HG03460 (cell line): Measurements from ENCODE around the gene KRTAP10-12.
"Not testable (repeated sequence)": the region's sequence is repeated elsewhere in the genome, so short reads cannot be mapped to it uniquely, and the experiment has no call there.

ENCODE experiments used
- ATAC-seq: cut with Tn5 transposase; IDR thresholded peaks from one replicate; pipeline ENCODE4 v1.9.1; 2021; ENCODE audit not compliant: unreplicated experiment

The KRTAP10-12 gene, protein sequence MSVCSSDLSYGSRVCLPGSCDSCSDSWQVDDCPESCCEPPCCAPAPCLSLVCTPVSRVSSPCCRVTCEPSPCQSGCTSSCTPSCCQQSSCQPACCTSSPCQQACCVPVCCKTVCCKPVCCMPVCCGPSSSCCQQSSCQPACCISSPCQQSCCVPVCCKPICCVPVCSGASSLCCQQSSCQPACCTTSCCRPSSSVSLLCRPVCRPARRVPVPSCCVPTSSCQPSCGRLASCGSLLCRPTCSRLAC

DNA sequence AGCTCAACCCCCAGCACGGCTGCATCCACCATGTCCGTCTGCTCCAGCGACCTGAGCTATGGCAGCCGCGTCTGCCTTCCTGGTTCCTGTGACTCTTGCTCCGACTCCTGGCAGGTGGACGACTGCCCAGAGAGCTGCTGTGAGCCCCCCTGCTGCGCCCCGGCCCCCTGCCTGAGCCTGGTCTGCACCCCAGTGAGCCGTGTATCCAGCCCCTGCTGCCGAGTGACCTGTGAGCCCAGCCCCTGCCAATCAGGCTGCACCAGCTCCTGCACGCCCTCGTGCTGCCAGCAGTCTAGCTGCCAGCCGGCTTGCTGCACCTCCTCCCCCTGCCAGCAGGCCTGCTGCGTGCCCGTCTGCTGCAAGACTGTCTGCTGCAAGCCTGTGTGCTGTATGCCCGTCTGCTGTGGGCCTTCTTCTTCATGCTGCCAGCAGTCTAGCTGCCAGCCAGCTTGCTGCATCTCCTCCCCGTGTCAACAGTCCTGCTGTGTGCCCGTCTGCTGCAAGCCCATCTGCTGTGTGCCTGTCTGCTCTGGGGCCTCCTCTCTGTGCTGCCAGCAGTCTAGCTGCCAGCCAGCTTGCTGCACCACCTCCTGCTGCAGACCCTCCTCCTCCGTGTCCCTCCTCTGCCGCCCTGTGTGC lies at the start of gene KRTAP10-12:
TSS of gene KRTAP10-12 (plus strand) at position 1 of the 639 bp plus-strand sequence. CDS start at position 31, 30 bp downstream.
- not testable (repeated sequence) for ATAC-seq

DNA sequence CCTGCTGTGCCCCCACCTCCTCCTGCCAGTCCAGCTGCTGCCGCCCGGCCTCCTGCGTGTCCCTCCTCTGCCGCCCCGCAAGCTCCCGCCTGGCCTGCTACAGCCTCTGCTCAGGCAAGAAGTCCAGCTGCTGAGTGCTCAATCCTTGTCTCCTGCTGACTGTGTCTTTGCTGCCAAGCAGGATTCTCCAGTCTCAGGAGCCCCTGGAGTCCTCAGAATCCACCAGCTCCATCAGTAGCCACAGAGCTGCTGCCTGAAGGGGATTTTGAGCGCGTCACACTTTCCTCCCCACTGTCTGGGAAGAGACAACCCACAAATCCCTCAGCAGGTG lies 49.8 kb upstream of the KRTAP10-12 start:
- no peak for ATAC-seq

DNA sequence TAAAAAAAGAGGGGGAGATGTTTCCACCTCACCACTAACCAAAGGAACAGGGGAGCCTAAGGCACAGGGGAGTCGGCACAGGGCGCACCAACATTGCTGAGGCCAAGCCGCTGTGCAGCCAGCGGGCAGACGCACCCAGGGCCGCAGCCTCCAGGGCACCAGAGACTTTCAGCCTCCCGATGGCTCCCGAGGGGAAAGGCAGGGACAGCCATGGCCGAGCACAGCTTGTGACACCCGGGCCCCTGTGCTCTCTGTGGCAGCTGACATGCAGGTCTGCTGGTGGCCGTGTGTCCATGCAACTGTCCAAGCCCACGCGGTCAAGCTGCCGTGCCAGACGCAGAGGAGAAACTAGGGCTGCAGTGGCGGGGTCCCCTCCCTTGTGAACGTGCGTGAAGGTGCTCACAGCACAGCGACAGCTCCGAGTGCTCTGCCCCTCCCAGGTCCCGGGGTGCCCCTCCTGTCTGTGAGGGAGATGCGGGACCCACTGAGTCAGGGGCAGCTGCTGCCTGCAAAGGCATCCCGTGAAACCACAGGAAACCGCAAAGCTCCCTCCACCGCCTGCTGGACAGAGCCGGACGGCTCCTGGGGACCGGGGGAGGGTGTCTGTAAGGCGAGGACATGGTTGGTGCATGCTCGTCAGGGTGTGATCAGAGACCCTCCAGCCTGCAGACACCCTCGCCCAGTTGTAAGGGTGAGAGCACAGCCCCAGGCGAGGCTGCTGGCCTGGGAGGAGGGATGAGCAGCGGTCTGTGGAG lies 48.2 kb upstream of the KRTAP10-12 start:
- no peak for ATAC-seq

DNA sequence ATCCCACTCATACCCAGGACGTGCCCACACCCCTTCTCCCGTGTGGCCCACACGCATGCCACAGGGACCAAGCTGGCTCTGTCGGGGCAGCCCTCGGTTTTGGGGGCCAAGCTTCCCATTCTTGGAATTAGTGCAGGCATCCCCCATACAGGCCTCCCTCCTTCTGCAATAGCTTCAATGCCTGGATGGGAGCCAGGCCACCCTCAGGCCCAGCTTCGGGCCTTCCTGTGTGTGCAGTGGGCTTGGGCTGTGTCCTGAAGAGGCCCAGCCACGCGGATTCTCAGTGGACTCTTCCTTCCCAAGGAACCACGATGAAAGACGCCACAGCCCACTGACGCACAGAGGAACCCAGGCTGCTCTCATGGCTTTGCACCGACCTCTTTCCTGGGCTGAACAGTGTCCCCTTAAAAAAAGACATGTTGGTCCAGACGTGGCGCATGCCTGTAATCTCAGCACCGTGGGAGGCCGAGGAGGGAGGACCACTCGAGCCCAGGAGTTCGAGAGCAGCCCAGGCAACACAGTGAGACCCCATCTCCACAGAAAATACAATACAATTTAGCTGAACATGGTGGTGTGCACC lies 47.4 kb upstream of the KRTAP10-12 start:
- no peak for ATAC-seq

DNA sequence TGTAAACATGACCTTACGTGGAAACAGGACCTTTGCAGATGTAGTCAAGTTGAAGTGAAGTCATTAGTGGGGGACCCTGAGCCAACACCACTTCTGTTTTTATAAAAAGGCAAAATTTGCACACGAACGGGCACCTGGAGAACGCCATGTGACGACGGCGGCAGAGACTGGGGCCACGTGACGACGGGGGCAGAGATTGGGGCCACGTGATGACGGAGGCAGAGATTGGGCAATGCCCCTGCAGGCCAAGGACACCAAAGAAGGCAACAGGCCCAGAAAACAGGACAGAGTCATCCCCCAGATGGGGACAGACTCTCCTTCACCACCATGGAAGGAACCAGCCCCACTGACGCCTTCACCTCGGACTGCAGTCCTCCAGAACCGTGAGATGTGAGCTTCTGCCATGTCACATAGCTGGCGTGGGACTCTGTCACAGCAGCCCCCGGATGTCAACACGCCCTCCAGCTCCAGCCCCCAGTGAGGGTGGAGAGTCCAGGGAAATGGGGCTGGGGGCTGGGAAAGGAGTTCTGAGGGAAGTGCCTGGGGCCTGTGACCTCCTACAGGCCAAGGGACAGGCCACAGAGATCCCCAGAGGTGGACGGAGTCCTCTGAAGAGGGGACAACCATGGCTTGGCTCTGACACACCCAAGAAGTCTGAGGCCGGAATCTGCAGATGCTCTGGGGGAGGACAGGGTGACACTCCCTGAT lies 46.6 kb upstream of the KRTAP10-12 start:
- no peak for ATAC-seq

DNA sequence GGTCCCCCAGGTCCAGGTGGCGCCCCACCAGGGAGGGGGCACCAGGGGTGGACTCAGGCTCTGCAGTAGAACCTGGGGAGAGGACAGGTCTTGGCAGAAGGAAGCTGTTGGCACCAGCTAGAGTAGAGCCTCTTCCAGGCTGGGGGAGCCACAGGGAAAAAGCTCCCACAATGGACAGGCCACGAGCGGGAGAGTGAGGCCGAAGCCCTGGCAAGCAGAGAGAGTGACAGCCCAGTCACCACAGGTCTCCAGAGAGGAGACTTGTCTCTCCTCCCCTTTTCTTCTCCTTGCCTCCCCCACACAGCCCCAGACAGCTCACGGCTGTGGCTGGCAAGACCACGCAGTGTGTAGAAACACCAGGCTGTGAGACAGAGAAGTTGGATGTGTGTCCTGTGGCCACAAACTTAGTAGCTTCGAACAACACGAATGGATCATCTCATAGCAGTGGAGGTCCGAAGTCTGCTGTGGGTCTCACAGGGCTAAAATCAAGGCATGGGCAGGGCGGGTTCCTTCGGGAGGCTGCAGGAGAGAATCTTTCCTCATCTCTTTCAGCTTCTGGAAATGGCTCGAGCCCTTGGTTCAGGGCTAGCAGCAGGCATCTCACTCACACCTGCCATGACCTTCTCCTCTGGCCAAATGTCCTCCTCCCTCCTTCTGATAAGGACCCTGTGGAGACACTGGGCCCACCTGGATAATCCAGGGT lies 45.8 kb upstream of the KRTAP10-12 start:
- ATAC-seq, result no peak

DNA sequence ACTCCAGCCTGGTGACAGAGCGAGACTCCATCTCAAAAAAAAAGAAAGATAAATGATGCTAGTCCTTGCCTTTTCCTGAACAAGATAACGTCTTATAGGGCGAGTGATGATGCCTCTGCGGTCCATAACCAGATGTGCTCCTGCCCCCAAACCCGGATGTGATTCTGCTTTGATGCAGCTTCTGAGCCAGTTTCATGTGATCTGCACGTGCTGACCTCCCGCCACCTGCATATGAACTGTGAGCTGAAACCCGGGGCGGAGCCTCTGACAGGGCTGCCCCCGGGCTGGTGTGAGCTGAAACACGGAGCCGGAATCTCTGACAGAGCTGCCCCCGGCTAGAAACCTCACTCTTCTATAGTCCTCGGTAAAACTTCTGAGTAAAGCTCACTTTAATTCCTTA lies 43.8 kb upstream of the KRTAP10-12 start:
- ATAC-seq, result no peak

DNA sequence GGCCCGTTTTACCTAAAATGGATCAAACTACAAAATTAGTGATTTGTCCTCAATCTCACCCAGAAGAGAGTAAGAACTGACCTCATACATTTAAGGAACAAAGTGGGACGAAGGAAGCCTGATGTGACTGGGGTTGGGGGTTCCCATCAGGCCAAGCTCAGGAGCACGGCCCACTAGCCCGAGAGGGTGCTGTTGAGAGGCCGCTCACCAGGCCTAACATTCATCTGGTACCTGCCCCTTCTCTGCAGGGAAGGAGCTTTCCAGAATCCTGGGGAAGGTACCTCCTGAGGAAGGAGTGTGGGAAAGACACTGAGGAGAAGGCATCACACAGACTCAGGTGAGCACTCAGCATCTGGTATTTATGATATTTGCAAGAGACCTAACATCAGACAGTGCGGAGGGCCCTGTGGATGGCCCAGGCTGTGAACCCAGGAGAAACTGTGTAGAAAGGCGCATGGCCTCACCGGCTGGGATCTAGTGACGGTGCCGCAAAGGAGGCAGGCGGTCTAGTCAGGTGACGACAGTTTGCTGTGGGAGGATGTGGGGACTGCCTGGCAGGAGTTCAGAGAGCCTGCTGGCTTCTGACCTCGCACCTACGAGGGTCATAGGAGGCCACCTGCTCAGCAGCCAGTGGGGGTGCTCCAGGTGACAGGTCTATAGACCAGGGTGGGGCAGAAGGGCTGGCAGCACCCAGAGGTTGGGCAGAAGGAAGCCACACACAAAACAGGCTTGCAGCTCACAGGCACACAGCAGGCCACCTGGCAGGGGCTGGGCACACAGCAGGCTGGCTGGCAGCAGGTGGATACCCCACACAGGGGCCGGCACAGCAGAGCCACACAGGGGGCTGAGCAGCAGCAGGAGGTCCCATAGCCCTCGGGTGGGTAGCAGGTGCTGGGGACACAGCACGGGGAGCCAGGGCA lies 43.1 kb upstream of the KRTAP10-12 start:
- ATAC-seq, result no peak

DNA sequence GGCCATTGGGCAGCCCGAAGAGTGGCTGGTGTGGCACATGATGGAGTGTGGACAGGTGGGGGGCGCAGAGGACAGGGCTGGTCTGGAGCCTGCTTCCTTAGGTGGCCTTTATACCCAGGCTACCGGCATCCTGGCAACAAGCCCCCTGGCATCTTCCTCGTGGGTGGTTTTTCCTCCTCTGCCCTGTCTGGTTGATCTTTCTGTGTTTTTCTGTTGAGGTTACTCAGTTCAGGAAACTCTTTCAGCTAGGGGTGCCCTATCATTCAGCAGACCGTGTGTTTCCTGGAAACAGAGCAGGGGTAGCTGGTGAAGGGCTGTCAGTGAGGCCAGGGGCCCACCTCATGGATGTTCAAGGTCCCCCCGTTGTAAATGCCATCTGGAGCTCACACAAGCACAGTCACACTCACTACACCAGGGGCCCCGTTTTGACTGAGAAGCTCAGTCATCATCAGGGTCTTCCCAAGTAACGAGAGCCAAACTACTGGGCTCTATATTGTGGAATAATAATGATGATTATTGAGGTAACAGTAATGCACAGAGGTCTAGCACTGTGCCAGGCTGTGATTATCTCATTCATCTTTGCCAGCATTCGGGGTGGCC lies 42.3 kb upstream of the KRTAP10-12 start, which contains the start of gene KRTAP12-4:
TSS of gene KRTAP12-4 (minus strand) at position 84 of the 600 bp plus-strand sequence. CDS start at position 39, 45 bp downstream.
- ATAC-seq, result no peak

DNA sequence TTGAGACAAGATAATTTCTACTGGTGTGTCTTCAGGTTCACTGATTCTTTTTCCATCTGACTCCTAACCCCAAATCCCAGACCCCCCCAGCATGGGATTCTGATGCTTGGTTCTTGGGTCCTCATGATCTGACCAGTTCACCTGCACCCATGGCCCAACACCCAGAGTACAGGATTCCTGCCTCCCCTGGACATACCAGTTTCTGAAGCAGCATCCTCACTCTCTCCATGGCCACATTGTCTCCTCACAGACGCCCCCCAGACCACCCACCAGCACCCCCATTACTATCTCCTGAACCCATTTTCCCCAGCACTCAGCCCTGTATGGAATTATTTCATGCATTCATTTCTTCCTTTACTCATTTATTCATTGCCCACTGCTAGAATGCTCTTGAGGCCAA lies 40.1 kb upstream of the KRTAP10-12 start:
- ATAC-seq, result no peak

DNA sequence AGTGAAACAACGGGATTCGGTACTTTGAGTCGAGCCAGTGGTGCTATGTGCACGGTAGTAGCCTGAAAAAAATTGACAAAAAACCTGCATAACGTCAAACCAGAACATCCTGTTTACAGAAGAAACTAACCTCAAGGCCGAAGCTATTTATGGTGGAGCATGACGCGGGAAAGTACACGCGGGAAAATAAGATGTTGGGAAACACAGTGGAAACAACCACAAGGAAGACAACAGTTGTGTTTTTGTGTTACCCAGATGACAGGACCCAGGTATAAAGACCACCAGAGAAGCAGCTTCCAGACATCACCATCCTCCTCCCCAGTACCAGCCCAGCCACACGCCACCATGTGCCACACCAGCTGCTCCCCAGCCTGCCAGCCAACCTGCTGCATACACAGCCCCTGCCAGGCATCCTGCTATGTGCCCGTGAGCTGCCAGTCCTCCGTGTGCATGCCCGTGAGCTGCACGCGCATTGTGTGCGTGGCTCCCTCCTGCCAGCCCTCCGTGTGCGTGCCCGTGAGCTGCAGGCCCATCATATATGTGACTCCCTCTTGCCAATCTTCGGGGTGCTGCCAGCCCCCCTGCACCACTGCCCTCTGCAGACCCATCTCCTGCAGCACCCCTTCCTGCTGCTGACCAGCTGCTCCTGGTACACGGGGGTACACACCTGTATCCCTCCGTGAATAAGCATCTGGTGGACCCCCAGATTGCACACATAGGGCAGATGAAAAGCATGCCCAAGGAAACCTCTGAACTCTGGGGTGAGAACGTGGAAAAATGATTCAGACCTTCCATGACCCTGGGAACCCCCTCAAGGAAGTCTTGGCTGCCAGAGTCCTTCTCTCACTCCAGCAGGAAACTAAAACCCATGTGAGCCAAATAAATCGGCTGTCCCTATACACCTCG lies 39.1 kb upstream of the KRTAP10-12 start, which contains the start of gene KRTAP12-3:
TSS of gene KRTAP12-3 (plus strand) at position 298 of the 906 bp plus-strand sequence. CDS start at position 346, 48 bp downstream.
- ATAC-seq, result no peak

DNA sequence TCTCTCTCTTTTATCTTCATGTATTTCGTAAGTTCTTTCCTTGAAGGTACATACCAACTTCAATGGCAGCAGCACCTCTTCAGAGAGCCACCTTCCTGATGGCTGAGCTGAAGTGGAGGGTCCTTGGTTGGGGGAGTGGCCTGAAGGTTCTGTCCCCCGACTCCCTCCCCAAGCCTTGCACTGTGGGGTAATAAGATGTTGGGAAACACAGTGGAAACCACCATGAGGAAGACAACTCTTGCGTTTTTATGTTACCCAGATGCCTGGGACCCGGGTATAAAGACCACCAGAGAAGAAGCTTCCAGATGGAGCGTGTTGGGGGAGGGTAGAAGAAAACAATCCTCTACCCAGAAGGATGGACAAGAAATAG lies 38.4 kb upstream of the KRTAP10-12 start:
- no peak for ATAC-seq

DNA sequence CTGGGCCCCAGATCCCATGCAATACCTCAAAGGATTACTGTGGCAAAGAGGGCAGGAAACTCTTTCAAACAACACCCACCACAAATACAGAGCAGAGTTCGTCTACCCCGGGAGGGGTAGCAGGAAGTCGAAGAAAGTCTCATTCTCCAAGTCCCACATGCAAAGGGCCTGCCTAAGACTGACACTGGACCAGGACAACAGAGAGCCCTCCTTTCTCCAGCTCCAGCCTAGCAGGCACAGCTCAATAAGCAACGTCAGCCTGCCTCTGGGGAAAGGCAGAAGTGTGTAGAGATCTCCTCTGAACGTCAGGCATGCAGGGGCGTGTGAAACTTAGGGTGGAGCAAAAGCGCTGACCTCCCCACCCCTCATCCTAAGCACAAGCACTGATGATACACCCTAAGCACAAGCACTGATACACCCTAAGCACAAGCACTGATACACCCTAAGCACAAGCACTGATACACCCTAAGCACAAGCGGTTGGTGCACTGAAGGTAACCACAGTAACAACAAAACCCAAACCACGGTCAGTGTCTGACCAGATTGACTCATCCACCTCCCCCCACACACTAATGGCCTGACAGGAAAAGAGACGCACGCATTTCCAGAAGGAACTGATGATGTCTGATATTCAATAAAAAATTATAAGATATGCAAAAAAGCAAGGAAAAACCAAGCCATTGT lies 37.9 kb upstream of the KRTAP10-12 start:
- ATAC-seq, result no peak

DNA sequence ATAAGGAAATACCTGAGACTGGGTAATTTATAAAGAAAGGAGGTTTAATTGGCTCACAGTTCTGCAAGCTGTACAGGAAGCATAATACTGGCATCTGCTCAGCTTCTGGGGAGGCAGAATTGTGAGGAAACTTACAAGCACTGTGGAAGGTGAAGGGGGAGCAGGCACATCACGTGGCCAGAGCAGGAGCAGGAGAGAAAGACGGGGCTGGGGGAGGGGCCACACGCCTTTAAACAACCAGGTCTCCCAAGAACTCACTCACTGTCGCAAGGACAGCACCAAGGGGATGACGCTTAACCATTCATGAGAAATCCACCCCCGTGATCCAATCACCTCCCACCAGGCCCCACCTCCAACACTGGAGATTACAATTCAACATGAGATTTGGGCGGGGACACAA lies 35.4 kb upstream of the KRTAP10-12 start:
- not testable (repeated sequence) for ATAC-seq

DNA sequence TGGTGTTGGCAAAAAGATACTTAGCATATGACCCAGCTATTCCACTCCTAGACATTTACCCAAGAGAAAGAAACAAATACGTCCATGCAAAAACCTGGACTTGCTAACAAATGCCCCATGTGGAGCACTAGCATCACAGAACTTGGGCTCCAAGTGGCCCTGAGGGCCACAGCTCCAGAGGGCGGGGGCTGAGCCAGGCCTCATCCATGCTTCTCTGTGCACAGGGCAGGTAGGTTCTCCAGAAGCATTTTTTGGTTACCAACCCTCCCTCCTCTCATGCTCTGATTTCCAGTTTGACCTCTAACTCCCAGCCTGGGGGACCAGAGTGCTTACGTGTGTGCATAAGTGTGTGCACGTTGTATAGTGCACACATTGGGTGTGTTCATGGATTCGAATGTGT lies 32.3 kb upstream of the KRTAP10-12 start:
- no peak for ATAC-seq

DNA sequence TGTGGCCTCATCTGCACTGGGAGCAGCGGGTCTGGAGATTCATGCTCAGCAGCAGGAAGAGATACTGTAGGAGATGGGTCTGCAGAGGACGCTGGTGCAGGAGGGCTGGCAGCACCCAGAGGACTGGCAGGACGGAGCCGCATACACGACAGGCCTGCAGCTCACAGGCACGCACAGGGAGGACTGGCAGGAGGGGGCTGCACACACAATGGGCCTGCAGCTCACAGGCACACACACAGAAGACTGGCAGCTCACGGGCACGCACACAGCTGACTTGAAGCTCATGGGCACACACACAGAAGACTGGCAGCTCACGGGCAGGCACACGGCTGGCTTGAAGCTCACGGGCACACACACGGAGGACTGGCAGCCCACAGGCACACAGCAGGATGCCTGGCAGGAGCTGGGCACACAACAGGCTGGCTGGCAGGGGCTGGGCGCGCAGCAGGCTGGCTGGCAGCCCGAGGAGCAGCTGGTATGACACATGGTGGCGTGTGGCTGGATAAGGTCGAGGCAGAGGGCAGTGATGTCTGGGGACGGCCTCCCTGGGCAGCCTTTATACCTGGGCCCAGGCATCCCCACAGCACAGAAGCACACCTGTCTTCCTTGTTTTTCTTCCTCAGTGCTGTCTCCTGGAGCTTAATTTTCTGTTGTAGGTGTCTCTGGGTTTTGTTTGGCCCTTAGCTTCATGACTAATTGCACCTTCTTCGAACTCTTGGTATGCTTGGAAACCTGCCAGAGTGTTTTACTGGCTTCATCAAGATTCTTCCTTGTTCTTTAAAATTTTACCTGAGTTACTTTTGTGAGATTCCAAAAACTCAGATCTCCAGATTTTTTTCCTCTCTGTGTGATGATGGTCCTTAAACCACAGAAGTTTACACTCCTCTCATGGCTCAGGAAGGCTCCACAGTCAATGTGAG lies 30.3 kb upstream of the KRTAP10-12 start, which contains the start of gene KRTAP12-2:
TSS of gene KRTAP12-2 (minus strand) at position 527 of the 920 bp plus-strand sequence. CDS start at position 486, 41 bp downstream.
- ATAC-seq, result no peak
